Measurements from ENCODE around the gene ENAH. TPM values are rescaled to one million over a fixed set of nuclear protein-coding genes. Genes with fewer than 3 reads are reported as not detected.

Gene ENAH
- polyA plus RNA-seq, 1 donor (not counting 4 experiments of a cell fraction or from before 2014, with no cell fraction given), result 61.0 TPM

GRCh38 chr1:225612287-225612686 is 40.6 kb downstream of the ENAH start:
- Histone ChIP-seq H3K9me1 (ENCODE audit: control insufficient read depth, extremely low read depth, insufficient read depth, low read length) (no peaks in the 10 kb centered on the region), H3K4me3 (ENCODE audit: control insufficient read depth in 2 of 3, extremely low read depth in 1 of 3, insufficient read depth in 2 of 3, low read depth in 1 of 3, low read length in 3 of 3) (peak overlapping the region in 2 of 3 experiments; percentile 7 to 40), H3K27me3 (ENCODE audit: control insufficient read depth, extremely low read depth, insufficient read depth, low read length) (no peaks in the 10 kb centered on the region), H3K36me3 (ENCODE audit: control insufficient read depth in 2 of 2, extremely low read depth in 1 of 2, insufficient read depth in 2 of 2, low read length in 2 of 2) (no peaks in the 10 kb centered on the region), H2AFZ (ENCODE audit: control insufficient read depth, low read length) (peak overlapping the region; percentile 56), H3K4me1 (ENCODE audit: control insufficient read depth, extremely low read depth, insufficient read depth, low read length) (peaks cover 12% of the 10 kb centered on the region), H3K9me3 (ENCODE audit: control insufficient read depth, low read depth, low read length) (no peaks in the 10 kb centered on the region), H3K79me2 (ENCODE audit: control insufficient read depth, insufficient read depth, low read length) (peaks cover 51% of the 10 kb centered on the region), H3K27ac (ENCODE audit: control insufficient read depth, insufficient read depth, low read length) (peak overlapping the region; percentile 20), H3K9ac (ENCODE audit: control insufficient read depth, extremely low read depth, insufficient read depth, low read length) (no peak overlapping the region), H3K4me2 (ENCODE audit: control insufficient read depth, extremely low read depth, insufficient read depth, low read depth, low read length) (peak overlapping the region; percentile 72), H4K20me1 (ENCODE audit: control insufficient read depth, extremely low read depth, insufficient read depth, low read length) (peaks cover 3% of the 10 kb centered on the region)
- TF ChIP-seq EZH2 (IDR thresholded peaks at IDR 0.05; ENCODE audit: low read length), result no peak
- dilution Hi-C loops (cut with MboI; ENCODE audit: extremely low pct_ligation_motif_present, low sequenced_read_pairs), result no loop called here
- DNase-seq (ENCODE audit: low read depth, low spot score), result no peak
- no peak for FAIRE-seq

- H3K27ac ChIP-seq (ENCODE audit: control insufficient read depth, insufficient read depth, low read length), result peak overlapping the region; percentile 20
- H3K27me3 ChIP-seq (ENCODE audit: control insufficient read depth, extremely low read depth, insufficient read depth, low read length), result no peaks in the 10 kb centered on the region
- H3K9me3 ChIP-seq (ENCODE audit: control insufficient read depth, low read depth, low read length), result no peaks in the 10 kb centered on the region
- peaks cover 3% of the 10 kb centered on the region for H4K20me1 ChIP-seq (ENCODE audit: control insufficient read depth, extremely low read depth, insufficient read depth, low read length)
- peak overlapping the region in 2 of 3 experiments; percentile 7 to 40 for H3K4me3 ChIP-seq (ENCODE audit: control insufficient read depth in 2 of 3, extremely low read depth in 1 of 3, insufficient read depth in 2 of 3, low read depth in 1 of 3, low read length in 3 of 3)
- H3K9ac ChIP-seq (ENCODE audit: control insufficient read depth, extremely low read depth, insufficient read depth, low read length), result no peak overlapping the region
- H2AFZ ChIP-seq (ENCODE audit: control insufficient read depth, low read length), result peak overlapping the region; percentile 56
- FAIRE-seq, result no peak
- H3K4me1 ChIP-seq (ENCODE audit: control insufficient read depth, extremely low read depth, insufficient read depth, low read length), result peaks cover 12% of the 10 kb centered on the region
- dilution Hi-C loops (cut with MboI; ENCODE audit: extremely low pct_ligation_motif_present, low sequenced_read_pairs), result no loop called here
- H3K79me2 ChIP-seq (ENCODE audit: control insufficient read depth, insufficient read depth, low read length), result peaks cover 55% of the 10 kb centered on the region
- no peaks in the 10 kb centered on the region for H3K36me3 ChIP-seq (ENCODE audit: control insufficient read depth in 2 of 2, extremely low read depth in 1 of 2, insufficient read depth in 2 of 2, low read length in 2 of 2)
- DNase-seq (ENCODE audit: low read depth, low spot score), result no peak
- H3K4me2 ChIP-seq (ENCODE audit: control insufficient read depth, extremely low read depth, insufficient read depth, low read depth, low read length), result peak overlapping the region; percentile 72
- no peaks in the 10 kb centered on the region for H3K9me1 ChIP-seq (ENCODE audit: control insufficient read depth, extremely low read depth, insufficient read depth, low read length)
- TF ChIP-seq EZH2 (IDR thresholded peaks at IDR 0.05; ENCODE audit: low read length), result no peak
- TF ChIP-seq CTCF (optimal IDR thresholded peaks at IDR 0.05 in 1 of 3, IDR thresholded peaks at IDR 0.05 in 1 of 3, conservative IDR thresholded peaks at IDR 0.05 in 1 of 3; ENCODE audit: extremely low read depth in 1 of 3, insufficient read depth in 2 of 3, low read length in 3 of 3), result peak in 1 of 3 experiments; percentile 26
These were observed 41.2 kb downstream of the ENAH start for GRCh38 chr1:225611537-225612223.
